Measurements from ENCODE around the gene MSL3. TPM values are rescaled to one million over a fixed set of nuclear protein-coding genes. Genes with fewer than 3 reads are reported as not detected.

Gene MSL3
- total RNA-seq, 1 experiment from 2014 or later = 39.3 TPM

DNA sequence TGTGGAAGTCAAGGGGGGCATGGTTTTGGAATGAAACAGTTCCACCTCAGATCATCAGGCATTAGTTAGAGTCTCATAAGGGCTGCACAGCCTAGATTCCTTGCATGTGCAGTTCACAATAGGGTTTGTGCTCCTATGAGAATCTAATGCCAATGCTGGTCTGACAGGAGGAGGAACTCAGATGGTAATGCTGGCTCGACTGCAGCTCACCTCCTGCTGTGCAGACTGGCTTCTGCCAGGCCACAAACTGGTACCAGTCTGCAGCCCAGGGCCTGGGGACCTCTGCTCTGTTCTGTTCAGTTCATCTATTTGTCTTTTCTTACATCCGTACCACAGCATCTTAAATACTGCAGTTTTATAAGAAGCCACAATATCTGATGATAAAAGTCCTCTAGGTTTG lies 12.2 kb upstream of the MSL3 start:
- peaks cover 5% of the 10 kb centered on the region; the same call in 1 of the 2 replicates for H3K4me1 ChIP-seq (replicated peaks; ENCODE audit: insufficient read depth)
- no peaks in the 10 kb centered on the region for H3K79me2 ChIP-seq (ENCODE audit: low read depth)
- H3K9me2 ChIP-seq (ENCODE audit: insufficient read depth) = no peaks in the 10 kb centered on the region
- H3F3A ChIP-seq (ENCODE audit: insufficient read depth, low read depth) = peaks cover 4% of the 10 kb centered on the region; the same call in 1 of the 2 replicates
- ChIA-PET CTCF (no interaction called here), POLR2A (ENCODE audit: unreplicated experiment) (no interaction called here)
- H3K27me3 ChIP-seq (ENCODE audit: insufficient read depth, low read depth) = no peaks in the 10 kb centered on the region
- H3K36me3 ChIP-seq (ENCODE audit: low read depth) = no peaks in the 10 kb centered on the region
- no peak overlapping the region for H2AFZ ChIP-seq
- BruUV-seq (replicated peaks) = no TSS peak
- H4K20me1 ChIP-seq (ENCODE audit: insufficient read depth) = no peaks in the 10 kb centered on the region
- no peak overlapping the region for H3K4me2 ChIP-seq
- no peaks in the 10 kb centered on the region for H3K9me3 ChIP-seq (ENCODE audit: insufficient read depth, low read depth)
- H3K27ac ChIP-seq = no peak overlapping the region
- TF ChIP-seq EZH2 (IDR thresholded peaks at IDR 0.05; ENCODE audit: low read depth) = no peak
- TF ChIP-seq, protein P1, sequence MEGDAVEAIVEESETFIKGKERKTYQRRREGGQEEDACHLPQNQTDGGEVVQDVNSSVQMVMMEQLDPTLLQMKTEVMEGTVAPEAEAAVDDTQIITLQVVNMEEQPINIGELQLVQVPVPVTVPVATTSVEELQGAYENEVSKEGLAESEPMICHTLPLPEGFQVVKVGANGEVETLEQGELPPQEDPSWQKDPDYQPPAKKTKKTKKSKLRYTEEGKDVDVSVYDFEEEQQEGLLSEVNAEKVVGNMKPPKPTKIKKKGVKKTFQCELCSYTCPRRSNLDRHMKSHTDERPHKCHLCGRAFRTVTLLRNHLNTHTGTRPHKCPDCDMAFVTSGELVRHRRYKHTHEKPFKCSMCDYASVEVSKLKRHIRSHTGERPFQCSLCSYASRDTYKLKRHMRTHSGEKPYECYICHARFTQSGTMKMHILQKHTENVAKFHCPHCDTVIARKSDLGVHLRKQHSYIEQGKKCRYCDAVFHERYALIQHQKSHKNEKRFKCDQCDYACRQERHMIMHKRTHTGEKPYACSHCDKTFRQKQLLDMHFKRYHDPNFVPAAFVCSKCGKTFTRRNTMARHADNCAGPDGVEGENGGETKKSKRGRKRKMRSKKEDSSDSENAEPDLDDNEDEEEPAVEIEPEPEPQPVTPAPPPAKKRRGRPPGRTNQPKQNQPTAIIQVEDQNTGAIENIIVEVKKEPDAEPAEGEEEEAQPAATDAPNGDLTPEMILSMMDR (conservative IDR thresholded peaks at IDR 0.05) = no peak
- DNase-seq = no peak
- H3K4me3 ChIP-seq = no peak overlapping the region
- intact Hi-C loops (cut with micrococcal nuclease; ENCODE audit: unreplicated experiment) = no loop called here

DNA sequence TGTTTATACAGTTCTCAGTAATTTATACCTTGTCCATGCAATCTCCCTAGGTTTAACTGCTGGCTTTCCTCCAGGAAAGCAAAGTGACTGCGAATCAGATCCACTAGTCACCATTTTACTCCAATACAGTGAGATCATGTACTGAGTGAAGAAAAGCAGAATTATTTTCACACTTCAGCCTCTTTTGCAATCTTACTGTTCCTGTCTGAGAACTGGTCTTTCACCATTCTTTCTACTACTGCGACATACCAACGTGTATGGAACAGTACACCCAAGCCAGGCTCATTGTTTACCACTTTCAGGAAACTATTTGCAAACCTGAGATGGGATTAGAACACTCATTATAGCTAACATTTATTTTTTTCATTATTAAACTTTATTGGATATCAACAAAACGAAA lies 8.0 kb upstream of the MSL3 start:
- DNase-seq = peak; percentile 7 to 83
- no peaks in the 10 kb centered on the region for H3K79me2 ChIP-seq (ENCODE audit: low read depth)
- intact Hi-C loops (cut with micrococcal nuclease; ENCODE audit: unreplicated experiment) = loop anchor here (10.0 kb wide), 2 partner anchors 215 to 1745 kb away; no protein-coding TSS in a partner anchor

DNA sequence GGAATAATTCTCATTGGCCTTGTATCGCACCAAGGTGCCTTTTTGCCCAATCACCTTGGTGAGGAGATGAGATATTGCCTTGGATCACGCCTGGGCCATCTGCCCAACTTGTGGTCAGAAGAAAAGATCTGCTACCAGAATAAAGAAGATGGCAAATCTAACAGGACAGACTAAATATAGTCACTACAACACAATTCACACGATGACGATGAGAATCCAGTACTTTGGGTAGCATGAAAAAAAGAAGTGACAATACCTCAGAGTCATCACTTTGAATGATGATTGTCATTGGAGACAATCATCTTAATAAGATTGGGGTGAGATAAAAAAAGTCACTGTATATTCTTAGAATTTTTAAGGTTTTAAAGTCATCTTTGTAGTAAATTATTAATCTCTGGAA lies 7.3 kb upstream of the MSL3 start:
- CTCF ChIA-PET = interaction anchor here (0.6 kb wide), 1 partner anchor 20 kb away, joined by 3 read pairs; no protein-coding TSS in a partner anchor

More for the DNA sequence above, 8.0 kb upstream of the MSL3 start:
- H3K9me2 ChIP-seq (ENCODE audit: insufficient read depth) = no peaks in the 10 kb centered on the region
- H3K4me2 ChIP-seq = peak overlapping the region; percentile 34; the same call in 1 of the 2 replicates
- H3K27ac ChIP-seq = no peak overlapping the region
- no TSS peak for BruUV-seq (replicated peaks)
- no peaks in the 10 kb centered on the region for H3K9me3 ChIP-seq (ENCODE audit: insufficient read depth, low read depth)
- peaks cover 5% of the 10 kb centered on the region; the same call in 1 of the 2 replicates for H3K4me1 ChIP-seq (replicated peaks; ENCODE audit: insufficient read depth)
- peaks cover 4% of the 10 kb centered on the region; the same call in 1 of the 2 replicates for H3F3A ChIP-seq (ENCODE audit: insufficient read depth, low read depth)
- no peak overlapping the region for H3K4me3 ChIP-seq
- POLR2A ChIA-PET (ENCODE audit: unreplicated experiment) = interaction anchor here (0.6 kb wide), 1 partner anchor 1130 kb away, joined by 5 read pairs; the partner anchor contains the start of gene MID1
- H2AFZ ChIP-seq = no peak overlapping the region
- TF ChIP-seq, protein P1 (conservative IDR thresholded peaks at IDR 0.05) = no peak
- no peak for TF ChIP-seq EZH2 (IDR thresholded peaks at IDR 0.05; ENCODE audit: low read depth)
- CTCF ChIA-PET = interaction anchor here (0.6 kb wide), 1 partner anchor 20 kb away, joined by 3 read pairs; no protein-coding TSS in a partner anchor
- H4K20me1 ChIP-seq (ENCODE audit: insufficient read depth) = no peaks in the 10 kb centered on the region
- no peaks in the 10 kb centered on the region for H3K36me3 ChIP-seq (ENCODE audit: low read depth)
- H3K27me3 ChIP-seq (ENCODE audit: insufficient read depth, low read depth) = no peaks in the 10 kb centered on the region

More for the DNA sequence above, 7.3 kb upstream of the MSL3 start:
- Histone ChIP-seq H3K4me3 (no peak overlapping the region), H3F3A (ENCODE audit: insufficient read depth, low read depth) (peaks cover 4% of the 10 kb centered on the region; the same call in 1 of the 2 replicates), H3K27ac (no peak overlapping the region), H2AFZ (no peak overlapping the region), H3K4me1 (replicated peaks; ENCODE audit: insufficient read depth) (peaks cover 5% of the 10 kb centered on the region; the same call in 1 of the 2 replicates), H3K79me2 (ENCODE audit: low read depth) (no peaks in the 10 kb centered on the region), H4K20me1 (ENCODE audit: insufficient read depth) (no peaks in the 10 kb centered on the region), H3K36me3 (ENCODE audit: low read depth) (no peaks in the 10 kb centered on the region), H3K9me2 (ENCODE audit: insufficient read depth) (no peaks in the 10 kb centered on the region), H3K9me3 (ENCODE audit: insufficient read depth, low read depth) (no peaks in the 10 kb centered on the region), H3K4me2 (no peak overlapping the region), H3K27me3 (ENCODE audit: insufficient read depth, low read depth) (no peaks in the 10 kb centered on the region)
- TF ChIP-seq, protein P1 (conservative IDR thresholded peaks at IDR 0.05) = no peak
- no peak for TF ChIP-seq EZH2 (IDR thresholded peaks at IDR 0.05; ENCODE audit: low read depth)
- no peak for DNase-seq
- intact Hi-C loops (cut with micrococcal nuclease; ENCODE audit: unreplicated experiment) = loop anchor here (10.0 kb wide), 2 partner anchors 214 to 1744 kb away; no protein-coding TSS in a partner anchor
- POLR2A ChIA-PET (ENCODE audit: unreplicated experiment) = interaction anchor here (0.5 to 0.6 kb wide), 2 partner anchors 845 to 1130 kb away, joined by 3 to 5 read pairs; partner anchors contain the start of gene MID1
- BruUV-seq (replicated peaks) = no TSS peak

All from PC-9 (cell line).